CD4-positive, CD25-positive, alpha-beta regulatory T cell (primary cell): ENCODE measurements around the gene TMEM131L. TPM values are rescaled to one million over a fixed set of nuclear protein-coding genes. Genes with fewer than 3 reads are reported as not detected.
A peak's percentile ranks its signal among the peaks of the same experiment; 100 is the strongest.

ENCODE experiments used
- ATAC-seq, 2 donors: fragments of 150-1000 bp; cut with Tn5 transposase; one replicate each; pipeline ENCODE4 v1.10.0; 2021; ENCODE audit warnings: low read depth in 2 of 2, moderate number of reproducible peaks in 2 of 2, moderate library complexity in 1 of 2
- DNase-seq, 3 donors: peaks; one replicate each; pipeline versions ENCODE4 v3.0.0 to v3.0.0-alpha.2; 2012 to 2022; ENCODE audit warnings: mixed read lengths in 1 of 3
- H3K27ac ChIP-seq: one replicate; pipeline ENCODE4 v1.7.0; 2013; ENCODE audit warnings: mild to moderate bottlenecking, low read length; ENCODE audit not compliant: insufficient read depth, poor library complexity, severe bottlenecking
- H3K27me3 ChIP-seq: one replicate; pipeline ENCODE4 v1.7.0; 2013; ENCODE audit warnings: low read length; ENCODE audit not compliant: control insufficient read depth, insufficient read depth
- H3K36me3 ChIP-seq: one replicate; pipeline ENCODE4 v1.7.0; 2013; ENCODE audit warnings: mild to moderate bottlenecking, low read length, moderate library complexity; ENCODE audit not compliant: control insufficient read depth, insufficient read depth
- H3K4me1 ChIP-seq: 2 replicates; pipeline ENCODE4 v1.7.0; 2013; ENCODE audit warnings: mild to moderate bottlenecking, low read length; ENCODE audit not compliant: insufficient read depth, control insufficient read depth, poor library complexity, severe bottlenecking
- H3K4me3 ChIP-seq: one replicate; pipeline ENCODE4 v1.7.0; 2013; ENCODE audit warnings: low read depth, mild to moderate bottlenecking, low read length, moderate library complexity
- H3K9me3 ChIP-seq, 2 experiments: 1 replicate in 1 of 2; 2 replicates in 1 of 2; pipeline ENCODE4 v1.7.0; 2013; ENCODE audit warnings: low read length in 2 of 2, mild to moderate bottlenecking in 1 of 2, moderate library complexity in 1 of 2; ENCODE audit not compliant: control insufficient read depth in 2 of 2
- H3K27ac Mint-ChIP-seq, 3 donors: one replicate each; pipeline ENCODE4 v1.8.0; 2020 to 2022; ENCODE audit warnings: mild to moderate bottlenecking in 3 of 3, mixed read lengths in 3 of 3, moderate library complexity in 2 of 3
- H3K27me3 Mint-ChIP-seq: one replicate; pipeline ENCODE4 v1.8.0; 2022; ENCODE audit warnings: mild to moderate bottlenecking, mixed read lengths
- H3K36me3 Mint-ChIP-seq: one replicate; pipeline ENCODE4 v1.8.0; 2020; ENCODE audit warnings: mixed read lengths
- H3K4me1 Mint-ChIP-seq, 4 donors: one replicate each; pipeline ENCODE4 v1.8.0; 2020 to 2022; ENCODE audit warnings: mixed read lengths in 4 of 4, mild to moderate bottlenecking in 1 of 4
- H3K4me3 Mint-ChIP-seq, 4 donors: one replicate each; pipeline ENCODE4 v1.8.0; 2020 to 2022; ENCODE audit warnings: mild to moderate bottlenecking in 4 of 4, mixed read lengths in 4 of 4, moderate library complexity in 3 of 4
- H3K9me3 Mint-ChIP-seq, 7 donors: one replicate each; pipeline ENCODE4 v1.8.0; 2020 to 2022; ENCODE audit warnings: mixed read lengths in 7 of 7, mild to moderate bottlenecking in 3 of 7, moderate library complexity in 2 of 7
- polyA plus RNA-seq, 4 donors: library from polyadenylated mRNA; unstranded; fragments of 300-500 nt; fragmentation: Illumina TruSeq; gene quantifications; one replicate each; pipeline ENCODE4 v1.2.3, GENCODE V29; 2021
- total RNA-seq: library from RNA; stranded (reverse); gene quantifications from one replicate; pipeline ENCODE4 v1.2.3, GENCODE V29; 2022

The TMEM131L gene
- total and polyA plus RNA-seq, 5 donors from 2014 or later: 35.5 to 86.4 (median 44.1) TPM

DNA sequence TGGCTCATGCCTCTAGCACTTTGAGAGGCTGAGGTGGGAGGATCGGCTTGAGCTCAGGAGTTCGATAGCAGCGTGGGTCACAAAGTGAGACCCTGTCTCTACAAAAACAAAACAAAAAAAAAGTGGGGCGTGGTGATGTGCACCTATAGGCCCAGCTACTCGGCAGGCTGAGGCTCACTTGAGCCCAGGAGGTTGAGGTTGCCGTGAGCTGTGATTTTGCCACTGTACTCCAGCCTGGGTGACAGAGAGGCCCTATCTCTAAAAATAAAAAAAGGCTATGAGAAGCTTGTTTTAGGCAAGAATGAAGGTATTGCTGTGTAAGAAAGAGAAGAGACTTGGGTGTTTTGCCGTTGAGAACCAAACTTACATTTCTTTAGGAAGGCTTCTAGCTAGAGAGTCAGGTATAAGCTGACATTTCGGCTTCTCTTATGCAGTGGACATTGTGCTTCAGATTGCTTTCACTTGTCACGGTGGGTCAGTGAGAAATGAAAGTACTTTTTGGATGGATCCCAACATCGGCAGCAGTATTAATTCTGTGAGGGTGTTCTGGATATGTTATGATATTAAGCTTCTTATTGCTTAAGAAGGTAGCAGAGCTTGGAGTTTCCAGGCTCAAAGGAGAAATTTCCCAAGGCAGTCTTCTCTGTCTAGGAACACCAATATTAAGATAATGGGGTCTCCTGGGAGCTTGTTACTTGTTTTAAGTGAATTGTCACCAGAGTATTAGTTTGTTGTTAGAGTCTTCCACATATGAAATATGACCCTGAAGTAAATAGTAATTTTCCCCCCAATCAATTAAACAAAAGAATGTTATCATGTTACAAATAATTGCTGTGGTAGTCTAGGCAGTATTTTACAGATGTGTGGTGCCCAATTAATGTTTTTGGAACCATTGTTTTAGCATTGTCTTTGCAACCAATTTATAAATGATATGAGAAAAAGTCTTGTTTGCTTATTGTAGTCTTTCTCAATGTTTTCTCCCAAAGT, 17.6 kb downstream of the TMEM131L start:
- DNase-seq: no peak
- no peaks in the 10 kb centered on the region for H3K9me3 Mint-ChIP-seq

DNA sequence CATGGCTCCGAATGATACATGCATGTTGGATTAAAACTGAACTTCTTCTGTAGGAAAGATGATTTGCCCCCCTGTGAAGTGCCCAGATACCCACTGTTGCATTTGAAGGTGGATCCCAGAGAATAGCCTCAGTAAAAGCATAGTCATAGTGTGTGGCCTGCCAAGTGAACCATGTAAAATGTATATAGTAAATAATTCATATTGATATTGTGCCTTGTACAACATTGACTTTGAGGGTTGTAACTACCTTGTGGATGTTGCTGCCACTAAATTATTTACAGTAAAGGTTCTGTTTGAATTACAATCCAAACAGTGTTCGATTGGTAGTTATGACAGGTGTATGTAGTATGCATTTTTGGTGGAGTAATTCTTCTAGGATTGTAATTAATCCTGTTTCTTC, 19.2 kb downstream of the TMEM131L start:
- H3K9me3 ChIP-seq: no peaks in the 10 kb centered on the region
- peaks cover 89% of the 10 kb centered on the region for H3K4me1 ChIP-seq
- Mint-ChIP-seq H3K36me3 (peaks cover 15% of the 10 kb centered on the region), H3K9me3 (no peaks in the 10 kb centered on the region), H3K4me1 (peaks cover 40 to 88% (median 76%) of the 10 kb centered on the region in 4 donors), H3K27ac (peak overlapping the region; percentile 70 to 99 (median 95)), H3K27me3 (no peaks in the 10 kb centered on the region), H3K4me3 (peak overlapping the region in 3 of 4 donors; percentile 13 to 88 (median 44))
- no peak for DNase-seq
- no peaks in the 10 kb centered on the region for H3K27me3 ChIP-seq
- peak overlapping the region; percentile 92 for H3K27ac ChIP-seq
- peaks cover 16% of the 10 kb centered on the region for H3K36me3 ChIP-seq
- no peak for ATAC-seq
- peak overlapping the region; percentile 47 for H3K4me3 ChIP-seq

More for the DNA sequence above, 17.6 kb downstream of the TMEM131L start:
- Histone ChIP-seq H3K27me3 (no peaks in the 10 kb centered on the region), H3K9me3 (no peaks in the 10 kb centered on the region), H3K27ac (peak overlapping the region; percentile 55), H3K4me1 (peaks cover 82% of the 10 kb centered on the region), H3K4me3 (peak overlapping the region; percentile 61), H3K36me3 (peaks cover 27% of the 10 kb centered on the region)
- Mint-ChIP-seq H3K27ac (peak overlapping the region; percentile 72 to 94 (median 83)), H3K36me3 (peaks cover 18% of the 10 kb centered on the region), H3K4me3 (peak overlapping the region; percentile 1 to 86 (median 60)), H3K4me1 (peaks cover 43 to 88% (median 72%) of the 10 kb centered on the region in 4 donors), H3K27me3 (no peaks in the 10 kb centered on the region)
- no peak for ATAC-seq

GRCh38 chr4:153485860-153486259, 19.7 kb downstream of the TMEM131L start:
- peak overlapping the region; percentile 81 to 90 (median 88) for H3K4me3 Mint-ChIP-seq
- Histone ChIP-seq H3K27ac (peak overlapping the region; percentile 92), H3K4me1 (peaks cover 86% of the 10 kb centered on the region), H3K9me3 (no peaks in the 10 kb centered on the region), H3K36me3 (peaks cover 11% of the 10 kb centered on the region), H3K4me3 (peak overlapping the region; percentile 47), H3K27me3 (no peaks in the 10 kb centered on the region)
- H3K36me3 Mint-ChIP-seq: peaks cover 11% of the 10 kb centered on the region
- DNase-seq: no peak
- peak overlapping the region; percentile 95 to 99 (median 98) for H3K27ac Mint-ChIP-seq
- no peak for ATAC-seq
- H3K9me3 Mint-ChIP-seq: no peaks in the 10 kb centered on the region
- H3K4me1 Mint-ChIP-seq: peaks cover 36 to 83% (median 73%) of the 10 kb centered on the region in 4 donors
- H3K27me3 Mint-ChIP-seq: no peaks in the 10 kb centered on the region

GRCh38 chr4:153486281-153487151, 20.4 kb downstream of the TMEM131L start:
- no peaks in the 10 kb centered on the region for H3K27me3 Mint-ChIP-seq
- peak overlapping the region; percentile 95 to 99 (median 98) for H3K27ac Mint-ChIP-seq
- H3K4me1 Mint-ChIP-seq: peaks cover 37 to 83% (median 74%) of the 10 kb centered on the region in 4 donors
- Histone ChIP-seq H3K36me3 (peaks cover 5% of the 10 kb centered on the region), H3K27ac (peak overlapping the region; percentile 92), H3K27me3 (no peaks in the 10 kb centered on the region), H3K4me1 (peaks cover 86% of the 10 kb centered on the region), H3K4me3 (peak overlapping the region; percentile 90), H3K9me3 (no peaks in the 10 kb centered on the region)
- ATAC-seq (peak; percentile 22 to 29), DNase-seq (peak in 1 of 3 donors; percentile 57)
- H3K9me3 Mint-ChIP-seq: no peaks in the 10 kb centered on the region
- peaks cover 8% of the 10 kb centered on the region for H3K36me3 Mint-ChIP-seq
- peak overlapping the region; percentile 81 to 90 (median 88) for H3K4me3 Mint-ChIP-seq

DNA sequence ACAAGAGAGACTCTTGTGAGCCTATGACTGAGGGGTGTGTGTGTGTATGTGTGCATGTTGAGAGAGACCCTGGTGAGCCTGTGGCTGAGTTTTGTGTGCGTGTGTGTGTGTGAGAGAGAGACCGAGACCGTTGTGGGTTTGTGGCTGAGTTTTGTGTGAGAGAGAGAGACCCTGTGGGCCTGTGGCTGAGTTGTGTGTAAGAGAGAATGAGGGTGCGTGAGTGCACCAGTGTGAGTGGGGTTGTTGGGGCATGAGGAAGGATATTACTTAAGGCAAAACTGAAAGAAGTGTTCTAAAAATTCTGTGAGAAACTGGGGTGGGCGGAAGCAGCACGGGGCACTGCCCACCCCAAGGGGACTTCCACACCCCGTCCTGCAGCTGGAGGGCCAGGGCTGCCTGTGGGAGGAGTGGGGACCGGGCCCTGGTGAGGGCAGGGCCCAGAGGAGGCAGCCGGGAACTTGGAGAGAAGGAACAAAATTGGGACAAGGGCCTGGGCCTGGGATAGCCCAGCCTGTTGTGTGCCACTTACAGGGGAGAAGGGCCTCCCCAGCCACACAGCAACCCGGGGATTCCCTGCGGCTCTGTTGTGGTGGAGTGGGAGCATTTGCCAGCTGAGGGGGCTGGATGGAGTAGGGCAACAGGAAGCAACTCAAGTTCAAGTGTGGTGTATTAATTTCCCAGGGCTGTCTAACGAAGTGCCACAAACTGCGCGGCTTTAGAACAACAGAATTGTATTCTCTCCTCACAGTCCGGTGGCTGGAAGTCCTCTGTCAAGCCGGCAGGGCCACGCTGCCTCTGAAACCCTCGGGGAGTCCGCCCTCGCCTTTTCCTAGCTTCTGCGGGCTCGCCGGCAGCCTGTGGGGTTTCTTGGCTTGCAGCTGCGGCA, 22.1 kb downstream of the TMEM131L start:
- H3K9me3 Mint-ChIP-seq: peaks cover 0 to 1% (median 0%) of the 10 kb centered on the region in 7 donors
- H3K4me3 ChIP-seq: peak overlapping the region; percentile 90
- peak overlapping the region; percentile 92 for H3K27ac ChIP-seq
- peaks cover 2% of the 10 kb centered on the region for H3K36me3 ChIP-seq
- peaks cover 84% of the 10 kb centered on the region for H3K4me1 ChIP-seq
- H3K9me3 ChIP-seq: no peaks in the 10 kb centered on the region
- H3K27me3 Mint-ChIP-seq: peaks cover 5% of the 10 kb centered on the region
- H3K4me1 Mint-ChIP-seq: peaks cover 42 to 85% (median 72%) of the 10 kb centered on the region in 4 donors
- peak; percentile 63 to 65 for ATAC-seq
- DNase-seq: peak; percentile 65 to 88 (median 70)
- H3K36me3 Mint-ChIP-seq: peaks cover 8% of the 10 kb centered on the region
- H3K27me3 ChIP-seq: no peaks in the 10 kb centered on the region
- H3K4me3 Mint-ChIP-seq: peak overlapping the region; percentile 81 to 90 (median 88)
- H3K27ac Mint-ChIP-seq: peak overlapping the region; percentile 95 to 99 (median 98)

GRCh38 chr4:153489856-153490558, 23.8 kb downstream of the TMEM131L start:
- Histone ChIP-seq H3K9me3 (no peaks in the 10 kb centered on the region), H3K36me3 (peaks cover 6% of the 10 kb centered on the region), H3K4me1 (peaks cover 91% of the 10 kb centered on the region), H3K27ac (peak overlapping the region; percentile 92), H3K4me3 (peak overlapping the region; percentile 86), H3K27me3 (no peaks in the 10 kb centered on the region)
- Mint-ChIP-seq H3K4me3 (peak overlapping the region; percentile 81 to 90 (median 88)), H3K36me3 (peaks cover 17% of the 10 kb centered on the region), H3K4me1 (peaks cover 44 to 92% (median 76%) of the 10 kb centered on the region in 4 donors), H3K9me3 (peaks cover 0 to 1% (median 0%) of the 10 kb centered on the region in 7 donors), H3K27me3 (peaks cover 5% of the 10 kb centered on the region), H3K27ac (peak overlapping the region; percentile 95 to 99 (median 98))
- DNase-seq (no peak), ATAC-seq (no peak)
